ENCODE results near the gene KPNA6.

The KPNA6 gene

DNA sequence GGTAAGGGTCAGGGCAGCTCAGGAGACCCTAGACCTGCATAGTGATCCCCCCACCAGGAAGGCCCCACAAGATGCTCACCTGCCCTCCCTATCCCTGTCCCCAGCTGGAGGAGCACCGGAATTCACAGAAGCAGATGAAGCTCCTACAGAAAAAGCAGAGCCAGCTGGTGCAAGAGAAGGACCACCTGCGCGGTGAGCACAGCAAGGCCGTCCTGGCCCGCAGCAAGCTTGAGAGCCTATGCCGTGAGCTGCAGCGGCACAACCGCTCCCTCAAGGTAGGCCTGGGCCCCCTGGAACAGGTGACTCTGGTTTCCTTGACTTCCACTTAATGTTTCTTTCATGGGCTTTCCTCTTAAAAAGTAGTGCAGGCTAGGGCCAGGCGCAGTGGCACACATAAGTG is 80.0 kb downstream of the KPNA6 start:
- DNase-seq (ENCODE audit: low read depth): no peak

DNA sequence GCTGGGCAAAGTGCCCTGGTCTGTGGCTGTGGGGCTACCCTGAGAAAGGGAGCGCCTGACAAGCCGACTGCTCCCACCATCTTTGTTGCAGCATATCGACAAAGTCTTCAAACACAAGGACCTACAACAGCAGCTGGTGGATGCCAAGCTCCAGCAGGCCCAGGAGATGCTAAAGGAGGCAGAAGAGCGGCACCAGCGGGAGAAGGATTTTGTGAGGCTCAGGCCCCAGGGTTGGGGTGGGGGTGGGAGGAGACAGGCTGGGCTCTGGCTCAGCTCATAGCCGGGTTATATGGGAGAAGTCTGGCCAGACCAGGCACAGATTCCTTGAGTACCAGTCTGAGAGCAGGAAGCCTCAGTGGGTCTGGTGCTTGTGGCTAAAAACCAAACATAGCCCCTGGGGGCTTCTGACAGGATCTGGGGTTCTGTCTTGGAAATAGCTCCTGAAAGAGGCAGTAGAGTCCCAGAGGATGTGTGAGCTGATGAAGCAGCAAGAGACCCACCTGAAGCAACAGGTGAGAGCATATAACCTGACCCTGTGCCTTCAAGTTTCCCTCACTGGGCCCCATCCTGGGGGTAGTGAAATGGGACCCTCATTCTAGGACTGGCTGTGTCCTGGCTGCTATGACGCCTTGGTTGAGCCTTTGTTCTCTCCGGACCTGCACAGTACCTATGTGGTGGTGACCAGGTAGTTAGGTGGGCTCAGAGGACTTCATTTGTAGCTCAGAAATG is 84.5 kb downstream of the KPNA6 start:
- no peak for DNase-seq (ENCODE audit: low read depth)

DNA sequence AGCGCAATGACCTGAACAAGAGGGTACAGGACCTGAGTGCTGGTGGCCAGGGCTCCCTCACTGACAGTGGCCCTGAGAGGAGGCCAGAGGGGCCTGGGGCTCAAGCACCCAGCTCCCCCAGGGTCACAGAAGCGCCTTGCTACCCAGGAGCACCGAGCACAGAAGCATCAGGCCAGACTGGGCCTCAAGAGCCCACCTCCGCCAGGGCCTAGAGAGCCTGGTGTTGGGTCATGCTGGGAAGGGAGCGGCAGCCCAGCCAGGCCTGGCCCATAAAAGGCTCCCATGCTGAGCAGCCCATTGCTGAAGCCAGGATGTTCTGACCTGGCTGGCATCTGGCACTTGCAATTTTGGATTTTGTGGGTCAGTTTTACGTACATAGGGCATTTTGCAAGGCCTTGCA is 87.1 kb downstream of the KPNA6 start:
- no peak for DNase-seq (ENCODE audit: low read depth)

DNA sequence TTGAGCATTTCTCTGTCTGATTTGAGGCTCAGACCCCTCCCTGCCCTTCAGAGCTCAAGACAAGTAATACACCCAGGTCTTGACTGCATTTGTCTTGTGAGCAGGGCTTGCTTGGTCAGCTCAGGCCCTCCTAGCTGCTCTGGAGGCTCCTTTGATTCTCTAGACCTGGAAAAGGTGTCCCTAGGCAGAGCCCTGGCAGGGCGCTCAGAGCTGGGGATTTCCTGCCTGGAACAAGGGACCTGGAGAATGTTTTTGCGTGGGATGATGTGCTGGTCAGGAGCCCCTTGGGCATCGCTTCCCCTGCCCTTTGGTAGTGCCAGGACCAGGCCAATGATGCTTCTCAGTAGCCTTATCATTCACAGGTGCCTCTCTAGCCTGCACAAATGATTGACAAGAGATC is 87.7 kb downstream of the KPNA6 start:
- no peak for DNase-seq (ENCODE audit: low read depth)

DNA sequence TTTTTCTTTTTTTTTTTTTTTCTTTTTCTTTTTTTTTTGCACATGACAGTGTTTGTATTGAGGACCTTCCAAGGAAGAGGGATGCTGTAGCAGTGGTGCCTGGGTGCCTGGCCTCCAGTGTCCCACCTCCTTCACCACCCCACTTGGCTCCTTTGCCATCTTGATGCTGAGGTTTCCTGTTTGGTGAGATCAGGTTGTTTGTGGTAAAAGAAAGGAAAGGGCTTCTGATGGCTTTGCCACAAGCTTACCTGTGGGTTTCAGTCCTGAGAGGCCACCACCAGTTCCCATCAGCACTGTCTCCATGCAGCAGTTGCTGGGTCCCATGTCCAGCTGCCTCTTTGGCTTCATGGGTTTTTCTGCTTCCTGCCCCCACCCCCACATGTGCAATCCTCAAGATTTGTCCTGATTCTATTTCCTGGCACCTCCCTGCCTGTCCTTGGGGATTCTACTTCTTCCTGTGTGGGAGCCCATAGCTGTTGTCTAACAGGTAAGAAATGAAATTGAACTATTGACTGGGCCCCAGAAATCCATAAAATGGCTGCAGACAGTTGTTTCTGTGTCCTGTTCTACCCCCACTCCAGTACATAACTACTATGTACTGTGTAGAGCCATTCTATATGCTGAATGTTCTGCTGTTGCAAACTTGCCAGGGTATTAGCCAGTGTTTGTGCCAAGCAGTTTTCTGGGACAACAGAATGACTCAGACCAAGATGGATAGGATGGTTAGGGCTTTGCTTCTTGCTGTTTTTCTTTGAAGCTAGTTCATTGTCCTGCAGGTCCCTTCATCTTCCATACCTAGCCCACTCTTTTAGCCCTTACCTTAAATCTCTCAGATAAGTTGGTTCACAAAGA is 88.3 kb downstream of the KPNA6 start:
- DNase-seq (ENCODE audit: low read depth): no peak

DNA sequence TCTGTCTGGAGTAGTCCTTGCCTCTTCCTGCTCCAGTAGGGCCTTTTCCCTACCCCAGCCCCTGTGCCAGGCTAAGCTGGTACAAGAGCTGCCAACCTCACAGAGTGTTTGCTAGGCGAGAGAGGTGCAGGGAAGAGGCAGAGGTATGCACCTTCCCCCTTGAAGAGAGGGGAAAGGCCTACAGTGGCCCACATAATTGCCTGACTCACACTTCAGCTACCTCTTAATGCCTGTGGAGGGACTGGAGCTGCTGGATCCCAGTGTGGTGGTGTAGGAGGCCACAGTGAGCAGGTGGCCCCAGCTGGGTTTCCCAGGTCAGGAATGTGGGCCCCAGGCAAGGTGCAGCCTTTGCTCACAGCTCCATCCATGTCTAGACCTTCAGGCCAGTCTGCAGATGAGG is 89.2 kb downstream of the KPNA6 start:
- no peak for DNase-seq (ENCODE audit: low read depth)

DNA sequence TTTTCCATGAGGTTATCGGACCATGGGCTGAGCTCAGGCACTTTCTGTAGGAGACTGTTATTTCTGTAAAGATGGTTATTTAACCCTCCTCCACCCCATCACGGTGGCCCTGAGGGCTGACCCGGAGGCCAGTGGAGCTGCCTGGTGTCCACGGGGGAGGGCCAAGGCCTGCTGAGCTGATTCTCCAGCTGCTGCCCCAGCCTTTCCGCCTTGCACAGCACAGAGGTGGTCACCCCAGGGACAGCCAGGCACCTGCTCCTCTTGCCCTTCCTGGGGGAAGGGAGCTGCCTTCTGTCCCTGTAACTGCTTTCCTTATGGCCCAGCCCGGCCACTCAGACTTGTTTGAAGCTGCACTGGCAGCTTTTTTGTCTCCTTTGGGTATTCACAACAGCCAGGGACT is 90.0 kb downstream of the KPNA6 start:
- no peak for DNase-seq (ENCODE audit: low read depth)

DNA sequence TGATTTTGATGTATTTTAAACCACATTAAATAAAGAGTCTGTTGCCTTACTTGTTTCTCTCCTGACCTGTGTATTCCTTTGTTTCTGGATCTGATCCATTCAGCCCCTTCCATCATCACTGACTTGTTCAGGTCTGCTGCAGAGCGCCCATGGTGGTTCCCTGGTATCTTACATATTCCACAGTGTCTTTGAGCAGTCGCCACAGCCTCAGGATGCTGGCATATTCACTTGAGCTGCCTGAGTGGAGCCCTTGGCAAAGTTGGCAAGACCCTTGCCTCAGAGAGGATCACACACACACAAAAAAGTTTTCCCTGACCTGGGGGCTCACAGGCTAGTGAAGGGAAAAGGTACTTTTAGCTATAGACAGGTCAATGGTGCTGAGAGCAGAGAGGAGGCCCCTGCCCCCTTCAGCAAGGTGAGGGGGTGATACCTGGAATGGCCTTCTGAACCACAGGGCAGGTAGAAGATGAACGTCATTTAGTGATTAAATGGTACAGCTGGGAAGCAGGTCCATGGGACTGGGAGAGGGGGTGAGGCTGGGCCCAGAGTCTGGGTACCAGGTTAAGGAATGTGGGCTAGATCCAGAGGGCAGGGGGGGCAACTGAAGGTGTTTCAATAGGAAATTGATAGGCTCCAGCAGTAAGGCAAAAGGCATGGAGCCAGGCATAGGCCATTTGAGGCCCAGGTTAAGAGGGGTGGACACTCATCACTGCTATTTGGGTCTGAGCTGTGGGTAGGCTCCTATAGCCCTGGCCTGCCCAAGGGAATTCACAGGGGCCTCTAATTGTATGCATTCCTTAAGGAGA is 90.6 kb downstream of the KPNA6 start:
- DNase-seq (ENCODE audit: low read depth): no peak

DNA sequence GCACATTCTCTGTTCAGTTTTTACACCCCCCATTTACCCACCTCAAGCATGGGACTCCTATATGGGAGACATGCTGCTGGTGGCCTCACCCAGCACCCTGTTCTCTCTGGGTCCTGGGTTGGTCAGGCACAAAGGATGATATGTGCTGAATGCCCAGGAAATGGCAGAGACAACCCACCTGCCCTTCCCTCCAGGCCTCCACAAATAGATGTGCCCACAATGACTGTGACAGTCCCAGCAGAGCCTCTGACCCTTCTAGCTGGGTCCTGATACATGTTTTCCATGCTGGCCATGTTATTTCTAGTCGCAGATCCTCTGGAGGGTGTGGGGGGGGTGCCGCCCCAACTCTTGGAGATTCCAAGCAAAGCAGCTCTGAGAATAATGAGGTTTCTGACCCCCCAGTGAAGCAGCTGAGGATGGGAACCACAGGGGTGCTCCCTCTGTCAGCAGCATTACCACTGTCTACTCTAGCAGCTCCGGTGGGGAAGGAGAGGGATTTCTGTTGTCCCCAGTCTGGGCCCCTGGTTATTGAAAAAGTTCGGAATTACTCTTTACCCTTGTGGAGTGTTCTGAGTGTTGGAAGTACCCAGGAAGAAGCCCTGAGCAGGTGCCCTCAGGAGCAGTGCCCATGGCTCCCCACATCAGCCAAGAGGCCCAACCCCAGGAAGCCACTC is 91.3 kb downstream of the KPNA6 start:
- no peak for DNase-seq (ENCODE audit: low read depth)

DNA sequence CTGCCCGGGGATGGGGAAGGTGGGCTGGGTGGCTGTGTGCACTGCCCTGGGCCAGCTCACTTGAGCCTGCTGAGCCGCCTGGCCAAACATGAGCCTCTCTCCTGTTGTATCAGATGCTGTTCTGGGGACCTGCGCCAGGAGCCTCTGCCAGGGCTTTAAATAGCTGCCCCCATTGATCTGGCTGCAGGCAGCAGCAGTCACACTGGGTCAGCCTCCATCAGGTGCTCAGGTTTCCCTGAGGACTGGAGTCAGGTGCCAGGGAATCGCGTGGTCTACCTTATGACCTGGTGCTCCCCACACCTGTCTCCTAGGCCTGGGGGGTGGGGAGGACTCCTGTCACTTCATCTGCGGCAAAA is 91.8 kb downstream of the KPNA6 start:
- DNase-seq (ENCODE audit: low read depth): no peak

DNA sequence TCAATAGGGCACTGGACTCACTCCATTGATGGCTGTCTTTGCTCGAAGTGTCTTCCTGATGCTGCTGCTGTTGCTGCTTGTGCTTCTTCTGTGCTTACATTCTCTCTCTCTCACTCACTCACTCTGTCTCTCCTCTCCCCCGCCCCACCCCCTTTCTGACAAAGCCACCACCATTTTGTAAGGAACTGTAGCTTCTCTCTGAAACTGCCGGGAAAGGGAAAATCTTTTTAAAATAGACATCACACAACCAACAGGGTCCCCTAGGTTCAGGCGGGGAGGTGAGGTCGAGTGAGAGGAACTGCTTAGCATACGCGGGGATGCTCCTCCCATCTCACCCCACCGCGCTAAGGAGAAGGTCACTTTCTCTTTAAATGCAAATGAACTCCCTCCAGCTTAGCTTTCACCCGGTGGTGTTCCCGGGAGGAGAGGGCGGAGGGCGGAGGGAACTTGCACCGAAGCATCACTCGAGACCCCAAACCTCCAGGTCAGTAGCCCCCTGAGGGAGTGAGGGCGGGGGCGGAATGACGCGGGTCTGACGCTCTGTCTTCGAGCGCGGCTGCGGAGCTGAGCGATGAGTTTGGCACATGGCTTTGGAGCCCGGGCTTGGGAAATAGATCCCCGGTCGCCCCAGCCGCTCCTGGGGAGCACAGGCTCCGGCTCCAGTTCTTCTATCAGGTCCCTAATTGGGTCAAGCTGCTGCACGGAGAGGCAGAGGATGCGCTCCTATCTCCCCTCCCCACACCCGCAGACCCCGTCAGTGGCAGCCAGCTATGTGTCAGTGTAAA is 92.6 kb downstream of the KPNA6 start, which contains the start of gene CCDC28B:
Gene CCDC28B, plus strand, starts transcription at position 370 of the 785 bp plus-strand sequence. CDS start 1,341 bp downstream, outside the sequence.
- peak; percentile 40 for DNase-seq (ENCODE audit: low read depth)

DNA sequence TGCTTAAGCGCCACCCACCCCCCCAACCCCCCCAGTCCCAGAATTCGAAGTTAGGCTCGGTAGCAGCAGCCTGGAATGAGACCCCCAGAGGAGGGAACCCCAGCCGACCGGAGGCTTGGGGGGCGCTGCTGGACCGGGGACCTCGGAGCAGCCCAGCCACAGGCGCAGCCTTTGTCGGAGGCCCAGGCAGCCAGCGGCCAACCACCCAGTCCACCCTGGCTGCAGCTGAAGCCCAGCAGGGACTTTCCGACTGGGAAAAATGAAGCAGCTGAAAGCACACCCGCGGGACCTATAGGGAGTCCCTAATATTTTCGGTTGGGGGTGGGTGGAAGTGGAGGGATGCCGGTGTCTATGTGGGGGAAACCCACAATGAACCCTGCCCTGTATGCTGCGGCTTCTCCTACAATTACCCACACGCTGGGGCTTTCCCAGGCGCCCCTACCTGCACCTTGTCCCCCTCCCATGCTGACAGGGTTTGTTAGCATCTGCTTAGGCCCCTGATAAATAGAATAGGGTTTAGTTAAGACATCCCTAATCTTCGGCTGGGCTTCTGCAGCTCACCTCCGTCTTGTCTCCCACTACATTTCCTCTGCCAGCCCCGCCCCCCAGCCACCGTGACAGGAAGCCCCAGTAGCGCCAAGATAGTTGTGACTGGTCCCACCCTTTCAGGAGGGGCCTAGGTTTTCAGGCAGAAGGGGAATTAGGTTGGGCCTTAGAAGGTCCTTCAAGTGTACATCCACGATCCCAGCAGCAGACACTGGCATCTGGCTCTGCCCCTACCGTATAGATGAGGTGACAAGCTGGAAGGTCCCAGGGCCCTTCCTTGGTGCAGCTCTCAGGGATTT is 93.4 kb downstream of the KPNA6 start:
- DNase-seq (ENCODE audit: low read depth): peak; percentile 77

DNA sequence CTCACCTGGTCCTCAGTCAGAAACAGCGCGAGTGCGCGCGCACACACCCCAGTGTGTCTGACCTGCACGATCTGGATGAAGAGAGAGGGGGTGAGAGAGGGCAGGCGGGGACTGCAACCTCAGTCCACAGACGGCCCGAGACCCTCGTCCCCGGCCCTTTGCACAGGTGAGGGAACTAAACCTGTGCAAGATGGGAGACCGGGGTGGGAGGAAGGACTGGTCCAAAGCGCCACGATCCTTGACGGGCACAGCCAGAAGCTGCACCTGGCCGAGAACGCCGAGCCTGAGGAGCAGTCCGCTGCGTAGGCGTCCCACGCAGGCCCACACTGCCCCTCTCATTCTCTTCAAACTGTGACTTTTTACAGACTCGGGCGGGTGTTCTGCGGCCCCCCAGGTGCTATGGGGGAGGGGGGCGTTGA is 97.1 kb downstream of the KPNA6 start:
- no peak for DNase-seq (ENCODE audit: low read depth)

DNA sequence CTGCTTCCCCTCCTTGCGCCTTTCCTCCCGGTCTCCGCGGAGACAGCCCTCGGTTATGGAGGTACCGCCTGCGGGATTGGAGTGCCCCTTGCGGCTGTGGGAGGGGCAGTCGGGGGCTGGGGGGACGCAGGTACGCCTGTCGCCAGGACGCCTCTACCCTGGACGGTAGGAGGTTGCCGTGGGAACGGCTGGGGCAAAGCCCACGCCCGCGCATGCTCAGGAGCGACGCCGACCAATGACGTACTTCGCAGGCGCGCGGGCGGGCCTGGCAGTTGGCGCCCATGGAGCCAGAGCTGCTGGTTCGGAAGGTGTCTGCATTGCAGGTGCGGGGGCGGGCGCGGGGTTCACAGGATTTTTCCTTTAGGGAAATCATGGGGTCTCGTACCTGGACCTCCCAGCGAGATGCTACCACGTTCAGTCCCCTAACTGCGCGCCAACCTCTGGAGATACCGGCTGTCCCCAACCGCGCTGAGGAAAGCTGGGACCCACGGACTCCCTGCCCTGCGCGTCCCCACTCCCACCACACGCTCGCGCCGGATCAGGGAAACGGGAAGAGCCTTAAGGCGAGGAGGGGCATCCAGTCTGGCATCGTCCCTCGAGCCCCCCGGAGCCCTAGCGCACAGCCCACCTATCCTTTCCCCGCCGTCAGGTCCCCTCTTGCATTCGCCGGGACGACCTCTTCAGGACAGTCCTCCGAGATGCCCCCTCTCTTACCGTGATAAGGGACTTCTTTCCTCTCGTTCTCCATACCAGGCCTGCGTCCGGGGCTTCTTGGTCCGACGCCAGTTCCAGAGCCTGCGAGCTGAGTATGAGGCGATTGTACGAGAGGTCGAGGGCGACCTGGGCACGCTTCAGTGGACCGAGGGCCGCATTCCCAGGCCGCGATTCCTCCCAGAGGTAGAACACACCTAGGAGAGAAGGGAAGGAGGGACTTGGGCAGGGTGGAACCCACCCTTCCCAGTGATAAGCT is 97.8 kb downstream of the KPNA6 start, which contains the start of gene IQCC:
Gene IQCC, plus strand, starts transcription at position 271 of the 970 bp plus-strand sequence. Its CDS starts 11 bp downstream, at position 282.
- peak; percentile 76 for DNase-seq (ENCODE audit: low read depth)

DNA sequence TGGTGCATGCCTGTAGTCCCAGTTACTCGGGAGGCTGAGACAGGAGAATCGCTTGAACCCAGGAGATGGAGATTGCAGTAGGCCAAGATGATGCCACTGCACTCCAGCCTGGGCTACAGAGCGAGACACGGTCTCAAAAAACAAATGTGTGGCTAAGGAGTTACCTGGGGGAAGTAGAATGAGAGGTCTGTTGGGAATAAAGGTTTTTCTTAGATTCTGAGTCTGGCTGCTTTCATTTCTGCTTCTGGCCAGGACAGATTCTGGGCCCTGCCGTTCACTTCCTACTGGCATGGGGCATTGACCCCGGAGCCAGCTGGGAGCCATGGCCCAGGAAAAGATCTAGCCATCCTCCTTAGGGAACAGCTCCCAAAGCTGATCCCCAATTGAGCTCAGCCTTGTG is 100.6 kb downstream of the KPNA6 start:
- no peak for DNase-seq (ENCODE audit: low read depth)

DNA sequence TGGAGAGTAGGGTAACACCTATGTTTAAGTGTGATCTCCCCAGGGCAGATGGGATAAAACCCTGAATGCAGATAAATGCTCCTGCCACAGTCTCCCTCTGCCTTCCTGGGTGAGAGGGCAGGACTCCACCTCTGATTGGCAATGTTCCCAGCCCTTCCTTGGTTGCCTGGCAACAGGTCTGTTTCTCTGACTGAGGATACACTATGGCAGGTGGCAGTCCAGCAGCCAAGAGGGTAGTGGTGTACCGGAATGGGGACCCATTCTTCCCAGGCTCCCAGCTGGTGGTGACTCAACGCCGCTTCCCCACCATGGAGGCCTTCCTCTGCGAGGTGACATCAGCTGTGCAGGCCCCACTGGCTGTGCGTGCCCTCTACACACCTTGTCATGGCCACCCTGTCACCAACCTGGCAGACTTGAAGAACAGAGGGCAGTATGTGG is 101.1 kb downstream of the KPNA6 start, which contains the start of gene DCDC2B:
Gene DCDC2B, plus strand, starts transcription at position 199 of the 438 bp plus-strand sequence. Its CDS starts 5 bp downstream, at position 204.
- DNase-seq (ENCODE audit: low read depth): no peak

DNA sequence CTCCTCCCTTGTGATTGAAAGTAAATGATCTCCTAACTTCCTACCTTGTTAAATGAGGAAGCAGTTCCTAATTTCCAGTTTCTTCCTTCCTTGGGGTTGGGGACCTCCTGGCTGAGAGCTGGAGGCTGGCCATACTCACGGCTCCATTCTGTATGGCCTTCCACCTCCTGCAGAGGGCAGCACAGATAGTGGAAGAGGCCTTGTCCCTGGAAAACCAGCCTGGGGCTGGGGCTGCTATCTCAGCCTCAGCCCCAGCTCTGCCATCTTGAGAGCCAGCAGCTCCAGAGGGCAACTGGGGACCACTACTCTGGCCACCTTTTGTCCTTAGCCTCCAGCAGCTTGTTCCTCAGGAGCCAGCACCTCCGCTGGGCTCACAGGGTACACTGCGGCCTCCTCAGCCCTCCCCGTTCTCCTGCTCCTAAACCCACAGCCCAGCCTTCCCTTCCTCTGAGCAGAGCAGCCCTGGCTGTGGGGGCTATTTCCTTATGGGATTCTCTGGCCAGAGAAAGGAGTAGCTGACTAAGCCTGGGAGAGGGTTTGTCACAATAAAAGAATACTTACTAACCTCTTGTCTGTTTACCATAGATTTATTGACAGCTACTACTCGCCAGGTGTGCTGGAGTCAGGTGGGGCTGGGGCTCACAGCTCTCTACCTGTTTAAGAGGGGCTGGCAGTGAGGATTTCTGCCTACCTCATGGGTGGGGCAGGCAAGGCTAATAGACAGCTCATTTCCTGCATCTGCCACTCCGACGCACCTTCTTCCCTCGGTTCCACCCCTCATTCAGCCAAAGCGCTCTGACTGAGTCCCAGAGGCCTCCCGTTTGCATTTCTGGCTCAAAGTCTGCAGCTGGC is 108.0 kb downstream of the KPNA6 start:
- DNase-seq (ENCODE audit: low read depth): peak; percentile 38

DNA sequence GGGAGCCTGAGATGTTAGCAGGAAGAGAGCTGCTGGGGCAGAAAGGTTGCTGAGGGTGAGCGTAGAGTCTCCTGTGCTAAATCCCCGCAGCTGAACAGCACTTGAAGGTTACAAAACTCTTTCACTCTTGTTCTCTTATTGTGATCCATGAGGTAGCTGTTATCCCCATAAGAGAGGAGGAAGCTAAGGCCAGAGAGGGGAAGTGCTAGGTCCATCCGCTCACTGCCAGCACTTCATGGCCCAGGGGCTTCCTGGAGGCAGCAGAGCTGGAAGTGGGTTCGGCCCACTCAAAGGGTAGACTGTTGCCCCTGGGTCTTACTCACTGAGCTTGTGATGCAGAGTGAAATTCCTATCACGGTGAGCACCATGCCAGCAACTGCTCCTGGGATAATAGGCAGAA is 108.7 kb downstream of the KPNA6 start:
- DNase-seq (ENCODE audit: low read depth): no peak

Measured in stimulated activated CD8-positive, alpha-beta memory T cell treated with anti-CD3 and anti-CD28 coated beads, Interleukin-4, amount 100 ng/mL, for 24 hours (primary cell).